ENCODE data around the gene RHBDL3. TPM values are rescaled to one million over a fixed set of nuclear protein-coding genes. Genes with fewer than 3 reads are reported as not detected.

RHBDL3 gene
- total RNA-seq, 1 donor from 2014 or later, result 0.50 TPM

- DNase-seq (ENCODE audit: low spot score, unreplicated experiment), result no peak
- H3K36me3 Mint-ChIP-seq (ENCODE audit: insufficient read depth), result no peaks in the 10 kb centered on the region
- H3K27ac Mint-ChIP-seq, result no peak overlapping the region
- no peaks in the 10 kb centered on the region for H3K9me3 Mint-ChIP-seq (ENCODE audit: low read depth)
- TF ChIP-seq CTCF (IDR thresholded peaks at IDR 0.05; ENCODE audit: unreplicated experiment), result no peak
- no peaks in the 10 kb centered on the region for H3K4me1 Mint-ChIP-seq (ENCODE audit: low read depth)
- H3K4me3 Mint-ChIP-seq (ENCODE audit: low read depth), result no peak overlapping the region
- peaks cover 36% of the 10 kb centered on the region for H3K27me3 Mint-ChIP-seq
These were observed 8.5 kb downstream of the RHBDL3 start for GRCh38 chr17:32274101-32274500.

GRCh38 chr17:32274643-32275042 lies 9.0 kb downstream of the RHBDL3 start:
- Mint-ChIP-seq H3K27me3 (peaks cover 35% of the 10 kb centered on the region), H3K4me1 (ENCODE audit: low read depth) (no peaks in the 10 kb centered on the region), H3K4me3 (ENCODE audit: low read depth) (no peak overlapping the region), H3K36me3 (ENCODE audit: insufficient read depth) (no peaks in the 10 kb centered on the region), H3K9me3 (ENCODE audit: low read depth) (no peaks in the 10 kb centered on the region), H3K27ac (no peak overlapping the region)
- DNase-seq (ENCODE audit: low spot score, unreplicated experiment), result no peak
- TF ChIP-seq CTCF (IDR thresholded peaks at IDR 0.05; ENCODE audit: unreplicated experiment), result no peak

GRCh38 chr17:32275060-32276042 lies 9.7 kb downstream of the RHBDL3 start:
- H3K9me3 Mint-ChIP-seq (ENCODE audit: low read depth), result no peaks in the 10 kb centered on the region
- no peak for DNase-seq (ENCODE audit: low spot score, unreplicated experiment)
- H3K36me3 Mint-ChIP-seq (ENCODE audit: insufficient read depth), result no peaks in the 10 kb centered on the region
- H3K27me3 Mint-ChIP-seq, result peaks cover 35% of the 10 kb centered on the region
- H3K4me3 Mint-ChIP-seq (ENCODE audit: low read depth), result no peak overlapping the region
- no peaks in the 10 kb centered on the region for H3K4me1 Mint-ChIP-seq (ENCODE audit: low read depth)
- no peak overlapping the region for H3K27ac Mint-ChIP-seq
- no peak for TF ChIP-seq CTCF (IDR thresholded peaks at IDR 0.05; ENCODE audit: unreplicated experiment)

- no peaks in the 10 kb centered on the region for H3K4me1 Mint-ChIP-seq (ENCODE audit: low read depth)
- H3K9me3 Mint-ChIP-seq (ENCODE audit: low read depth), result no peaks in the 10 kb centered on the region
- peaks cover 33% of the 10 kb centered on the region for H3K27me3 Mint-ChIP-seq
- H3K27ac Mint-ChIP-seq, result no peak overlapping the region
- DNase-seq (ENCODE audit: low spot score, unreplicated experiment), result no peak
- H3K4me3 Mint-ChIP-seq (ENCODE audit: low read depth), result no peak overlapping the region
- no peaks in the 10 kb centered on the region for H3K36me3 Mint-ChIP-seq (ENCODE audit: insufficient read depth)
- TF ChIP-seq CTCF (IDR thresholded peaks at IDR 0.05; ENCODE audit: unreplicated experiment), result no peak
These were observed 10.6 kb downstream of the RHBDL3 start for GRCh38 chr17:32276171-32276601.

GRCh38 chr17:32277284-32277683 lies 11.7 kb downstream of the RHBDL3 start:
- no peak for TF ChIP-seq CTCF (IDR thresholded peaks at IDR 0.05; ENCODE audit: unreplicated experiment)
- Mint-ChIP-seq H3K27ac (no peak overlapping the region), H3K36me3 (ENCODE audit: insufficient read depth) (no peaks in the 10 kb centered on the region), H3K4me3 (ENCODE audit: low read depth) (no peak overlapping the region), H3K9me3 (ENCODE audit: low read depth) (no peaks in the 10 kb centered on the region), H3K4me1 (ENCODE audit: low read depth) (no peaks in the 10 kb centered on the region), H3K27me3 (peaks cover 28% of the 10 kb centered on the region)
- DNase-seq (ENCODE audit: low spot score, unreplicated experiment), result no peak

Data from progenitor cell of endocrine pancreas (in vitro differentiated cells).